HG03095 (cell line): ENCODE results near the gene EPS8L3.
"Not testable (repeated sequence)": the region's sequence is repeated elsewhere in the genome, so short reads cannot be mapped to it uniquely, and the experiment has no call there.

Experiments used
- ATAC-seq: cut with Tn5 transposase; IDR thresholded peaks from one replicate; pipeline ENCODE4 v1.9.1; 2021; ENCODE audit warnings: moderate library complexity; ENCODE audit not compliant: unreplicated experiment

Gene EPS8L3

DNA sequence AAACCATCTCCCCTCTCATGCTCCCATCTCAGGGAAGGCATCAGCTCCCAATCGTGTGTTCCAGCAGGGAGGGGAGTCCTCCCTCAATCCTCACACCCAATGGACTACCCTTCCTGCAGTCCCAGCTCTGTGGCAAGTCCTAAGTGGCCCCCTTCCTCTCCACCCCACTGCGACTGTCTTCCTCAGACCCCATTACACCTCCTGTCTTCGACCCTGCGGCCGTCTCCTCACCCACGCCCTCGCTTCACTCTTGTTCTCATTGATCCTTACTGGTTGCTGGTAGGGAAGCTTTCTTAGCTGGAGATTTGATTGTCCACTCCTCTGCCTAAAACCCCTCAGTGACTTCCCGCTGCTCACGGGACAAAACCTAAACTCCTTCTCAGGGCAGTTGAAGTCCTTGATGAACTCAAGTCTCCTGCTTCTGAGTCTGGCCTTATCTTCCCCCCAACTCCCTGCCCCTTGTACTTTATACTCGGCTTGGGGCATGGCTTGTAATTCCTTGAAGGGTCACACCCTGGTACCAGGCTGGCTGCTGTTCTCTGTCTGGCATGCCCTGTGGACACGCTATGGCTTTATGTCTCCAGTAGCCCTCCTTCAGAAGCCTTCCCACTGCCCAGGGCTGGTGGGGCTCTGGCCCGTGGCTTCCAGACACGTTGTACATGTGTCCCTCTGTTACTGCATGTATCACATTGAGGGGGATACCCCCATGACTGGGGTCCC, 2.3 kb upstream of the EPS8L3 start:
- no peak for ATAC-seq

DNA sequence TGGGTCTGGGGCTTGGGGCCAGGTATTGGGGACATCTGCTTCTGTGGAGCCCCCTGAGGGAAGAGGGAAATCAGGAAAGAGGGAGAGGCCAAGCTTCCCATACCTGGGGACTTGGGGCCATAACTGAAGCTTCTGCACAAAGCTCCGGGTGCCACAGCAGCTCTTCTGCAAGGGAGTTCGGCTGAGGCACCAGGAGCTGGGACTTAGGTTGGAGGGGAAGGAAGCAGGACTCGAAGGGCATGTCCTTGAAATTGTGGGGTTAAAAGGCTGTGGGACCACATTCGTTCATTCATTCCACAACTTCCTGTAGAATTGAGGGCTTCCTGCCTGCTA, 1.7 kb upstream of the EPS8L3 start:
- ATAC-seq, result no peak

DNA sequence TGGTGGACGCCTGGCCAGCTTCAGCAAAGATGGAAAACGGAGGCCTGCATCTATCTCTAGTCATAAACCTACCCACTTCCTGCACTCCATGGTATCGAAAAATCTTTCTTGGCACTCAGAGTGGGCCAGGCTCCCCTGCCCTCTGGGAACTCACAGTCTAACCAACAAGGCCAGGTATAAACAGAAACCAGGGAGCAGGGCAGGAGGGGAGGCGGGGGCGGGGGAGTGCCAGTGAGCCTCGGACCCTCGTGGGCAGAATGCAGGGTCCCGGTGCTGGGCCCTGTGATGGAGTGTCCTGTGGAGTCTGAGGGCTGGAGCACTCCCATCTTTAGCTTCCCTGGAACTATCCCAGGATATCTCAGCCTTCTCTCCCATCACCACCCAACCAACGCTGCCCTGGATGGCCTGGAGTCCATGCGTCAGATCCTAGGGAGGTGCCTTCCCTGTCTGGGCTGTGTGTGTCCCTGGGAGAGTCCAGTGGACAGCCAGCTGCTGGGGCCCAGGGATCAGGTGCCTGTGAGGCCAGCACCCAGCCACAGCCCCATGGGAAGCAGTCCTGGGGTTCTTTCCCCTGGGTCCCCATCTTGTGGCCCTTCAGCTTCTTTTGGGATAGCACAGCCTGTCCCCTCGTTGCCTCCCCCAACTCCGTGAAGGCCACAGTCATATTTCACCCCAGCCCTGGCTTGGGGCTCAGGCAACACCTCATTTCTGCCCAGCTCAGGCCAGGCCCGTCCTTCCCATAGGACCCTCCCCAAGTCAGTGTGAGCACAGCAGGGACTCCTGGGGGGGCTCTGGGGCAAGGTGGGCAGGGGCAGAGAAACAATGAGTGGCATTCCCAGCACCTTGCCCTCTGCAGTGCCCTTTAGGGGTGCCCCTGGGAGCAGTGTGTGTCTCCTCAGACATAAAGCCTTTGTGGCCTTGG, 1.1 kb upstream of the EPS8L3 start:
- ATAC-seq, result no peak

DNA sequence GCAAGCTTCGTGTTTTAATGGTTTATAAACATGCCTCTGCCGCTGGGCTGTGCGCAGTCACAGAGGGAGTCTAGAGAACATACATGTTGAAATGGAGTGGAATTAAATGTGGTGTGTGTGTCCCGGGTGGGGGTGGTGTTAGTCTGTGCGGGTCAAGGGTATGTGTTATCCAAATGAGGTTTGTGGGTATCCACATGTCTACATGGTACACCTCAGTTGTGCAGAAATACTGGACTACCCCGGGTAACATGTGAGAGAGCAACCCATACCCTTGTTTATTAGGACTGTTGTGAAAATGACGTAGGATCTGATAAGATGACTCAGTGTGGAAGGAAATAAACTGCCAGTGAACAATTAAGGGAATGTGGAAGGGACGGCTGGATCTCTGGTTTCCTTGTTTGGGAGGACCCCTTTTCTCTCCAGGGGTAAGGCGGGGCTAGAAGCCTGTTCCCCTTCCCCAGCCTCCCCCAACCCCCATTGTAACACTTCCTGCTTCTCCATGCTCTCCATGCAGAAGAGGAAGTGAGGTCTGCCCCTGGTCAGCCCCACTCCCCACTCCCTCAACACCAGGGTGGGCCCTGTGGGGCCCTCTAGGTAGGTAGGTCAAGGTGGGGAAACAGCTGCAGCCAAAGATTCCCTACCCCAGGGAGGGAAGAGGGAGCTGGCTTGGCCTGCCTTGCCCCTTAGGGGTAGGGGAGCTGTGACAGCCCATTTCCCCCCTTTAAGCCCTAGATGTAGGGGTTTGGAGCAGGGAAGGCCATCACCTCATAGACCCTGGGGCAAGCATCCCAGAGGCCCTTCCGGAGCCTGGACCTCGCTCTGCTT, 690 bp downstream of the EPS8L3 start:
- ATAC-seq, result no peak

DNA sequence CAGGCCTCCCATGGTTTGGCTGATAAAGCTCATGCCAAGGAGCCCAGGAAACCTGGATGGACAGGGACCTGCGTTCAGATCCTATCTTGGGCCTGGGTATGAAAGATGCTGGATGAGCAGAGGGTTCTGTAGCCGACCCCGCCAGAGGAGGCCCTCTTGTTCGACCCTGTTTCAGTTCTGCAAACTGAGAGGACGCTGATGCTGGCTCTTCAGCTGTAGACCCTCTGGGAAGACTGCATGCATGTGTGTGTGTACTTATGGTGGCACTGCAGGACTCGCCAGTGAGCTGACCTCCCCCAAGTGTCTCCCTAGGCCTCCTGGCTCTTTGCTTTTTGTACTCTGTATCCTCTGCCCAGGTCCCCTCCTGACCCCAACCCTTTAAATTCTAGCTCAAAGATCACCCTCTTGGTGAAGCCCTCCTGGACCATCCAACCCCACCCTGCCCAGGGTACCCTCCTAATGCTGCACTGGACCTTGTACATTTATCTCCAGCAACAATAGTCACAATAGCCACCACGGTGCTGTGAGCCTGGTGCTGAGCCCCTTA, 1.6 kb downstream of the EPS8L3 start:
- ATAC-seq, result no peak

DNA sequence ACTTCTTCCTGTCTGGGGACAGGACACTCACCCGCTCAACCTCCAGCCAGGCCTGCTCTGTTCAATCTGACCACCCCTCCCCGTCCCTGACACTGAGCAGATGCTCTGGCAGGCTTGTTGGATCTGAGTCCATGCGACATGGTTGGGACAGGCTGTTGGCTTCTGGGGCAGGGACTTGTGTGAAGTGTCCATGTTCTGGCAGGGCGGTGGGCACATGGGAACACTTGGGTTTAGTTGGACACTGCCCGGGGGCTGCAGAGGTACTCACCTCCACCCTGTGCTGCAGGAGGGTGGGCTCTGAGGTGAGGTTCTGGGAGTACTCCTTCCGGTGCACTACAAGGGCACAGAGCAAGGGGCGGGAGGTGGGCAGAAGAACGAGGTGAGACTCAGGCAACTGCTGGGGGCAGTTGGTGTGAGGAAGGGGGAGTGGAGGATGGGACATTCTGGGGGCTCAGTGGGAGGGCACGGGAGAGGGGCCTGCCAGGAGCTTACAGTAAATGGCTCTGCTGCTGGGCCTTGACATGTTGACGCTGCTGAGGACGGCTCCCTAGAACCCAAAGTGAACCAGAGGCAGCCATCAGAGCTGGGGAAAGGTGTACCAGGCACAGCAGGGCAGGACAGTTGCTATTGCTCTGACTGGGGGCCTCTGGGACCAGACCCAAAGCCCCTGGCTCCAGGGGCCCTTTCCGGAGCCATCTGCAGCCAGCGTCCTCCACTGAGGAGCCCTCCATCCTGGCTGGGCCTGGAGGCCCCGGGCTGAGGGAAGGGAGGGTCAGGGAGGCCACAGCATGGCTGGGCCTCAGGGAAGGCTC, 2.3 kb downstream of the EPS8L3 start:
- no peak for ATAC-seq

DNA sequence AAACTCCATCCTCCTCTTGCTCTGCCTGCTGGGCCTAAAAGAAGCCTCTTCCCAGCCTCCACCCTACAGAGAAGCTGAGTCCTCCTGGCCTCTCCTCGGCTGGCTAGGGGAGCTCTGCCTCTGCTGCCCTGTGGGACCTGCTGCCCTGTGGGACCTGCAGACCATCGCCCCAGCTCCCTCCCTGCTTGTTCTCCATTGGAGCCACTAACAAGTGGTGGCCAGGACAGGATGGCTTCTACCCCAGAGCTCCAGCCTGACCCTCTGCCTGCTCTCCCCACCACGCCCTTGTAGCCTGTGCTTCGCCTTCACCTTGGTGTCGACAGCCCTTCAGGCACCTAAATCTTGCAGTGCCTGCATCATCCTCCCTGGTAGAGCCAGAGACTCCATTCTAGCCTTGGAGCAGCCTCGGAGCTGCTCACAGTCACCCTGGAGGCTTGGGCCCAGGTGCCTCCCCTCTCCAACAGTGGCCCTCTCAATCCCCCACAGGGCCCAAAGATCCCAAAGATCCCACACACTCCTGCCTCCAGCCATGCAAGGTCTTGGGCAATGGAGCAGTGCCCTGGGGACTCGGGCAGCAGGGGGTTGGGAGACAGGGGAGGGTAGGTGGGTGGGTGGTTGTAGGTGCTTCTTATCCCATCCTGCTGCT, 3.0 kb downstream of the EPS8L3 start:
- ATAC-seq, result no peak

DNA sequence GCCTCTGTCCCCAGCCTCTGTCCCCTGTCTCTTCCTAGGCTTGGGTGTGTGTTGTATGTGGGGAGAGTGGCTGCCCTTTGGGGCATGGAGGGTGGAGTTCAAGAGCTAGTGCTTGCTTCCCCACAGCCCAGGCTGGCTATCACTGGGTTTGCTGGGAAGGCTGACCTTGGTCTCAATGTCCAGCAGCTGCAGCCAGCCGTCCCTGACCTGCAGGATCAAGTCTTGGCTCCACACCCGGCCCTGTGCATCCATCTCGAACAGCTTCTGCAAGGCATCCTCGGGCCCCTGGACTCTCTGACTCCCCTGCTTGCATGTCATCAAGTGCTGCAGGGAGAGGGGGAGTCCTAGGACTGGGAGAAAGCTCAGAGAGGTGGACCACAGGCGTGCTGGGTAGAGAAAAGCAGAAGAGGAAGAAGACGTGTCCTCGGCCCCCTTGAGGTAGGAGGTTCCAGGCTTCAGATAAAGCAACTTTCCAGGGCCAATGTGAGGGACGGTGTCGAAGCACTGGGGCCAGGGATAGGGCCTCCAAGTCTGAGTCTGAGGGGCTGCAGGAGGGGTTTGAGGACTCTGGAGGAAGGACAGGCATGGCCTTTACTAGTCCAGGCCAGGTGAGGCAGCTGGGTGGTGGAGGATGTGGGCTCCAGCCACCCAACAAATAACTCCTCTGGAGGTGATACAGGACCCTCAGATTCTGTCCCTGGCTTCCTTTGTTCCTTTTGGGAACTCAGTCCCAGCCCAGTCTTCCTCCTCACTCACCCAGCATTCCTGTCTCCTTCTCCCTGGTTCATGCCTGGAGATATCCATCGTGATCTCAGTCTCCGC, 4.0 kb downstream of the EPS8L3 start:
- ATAC-seq, result no peak

DNA sequence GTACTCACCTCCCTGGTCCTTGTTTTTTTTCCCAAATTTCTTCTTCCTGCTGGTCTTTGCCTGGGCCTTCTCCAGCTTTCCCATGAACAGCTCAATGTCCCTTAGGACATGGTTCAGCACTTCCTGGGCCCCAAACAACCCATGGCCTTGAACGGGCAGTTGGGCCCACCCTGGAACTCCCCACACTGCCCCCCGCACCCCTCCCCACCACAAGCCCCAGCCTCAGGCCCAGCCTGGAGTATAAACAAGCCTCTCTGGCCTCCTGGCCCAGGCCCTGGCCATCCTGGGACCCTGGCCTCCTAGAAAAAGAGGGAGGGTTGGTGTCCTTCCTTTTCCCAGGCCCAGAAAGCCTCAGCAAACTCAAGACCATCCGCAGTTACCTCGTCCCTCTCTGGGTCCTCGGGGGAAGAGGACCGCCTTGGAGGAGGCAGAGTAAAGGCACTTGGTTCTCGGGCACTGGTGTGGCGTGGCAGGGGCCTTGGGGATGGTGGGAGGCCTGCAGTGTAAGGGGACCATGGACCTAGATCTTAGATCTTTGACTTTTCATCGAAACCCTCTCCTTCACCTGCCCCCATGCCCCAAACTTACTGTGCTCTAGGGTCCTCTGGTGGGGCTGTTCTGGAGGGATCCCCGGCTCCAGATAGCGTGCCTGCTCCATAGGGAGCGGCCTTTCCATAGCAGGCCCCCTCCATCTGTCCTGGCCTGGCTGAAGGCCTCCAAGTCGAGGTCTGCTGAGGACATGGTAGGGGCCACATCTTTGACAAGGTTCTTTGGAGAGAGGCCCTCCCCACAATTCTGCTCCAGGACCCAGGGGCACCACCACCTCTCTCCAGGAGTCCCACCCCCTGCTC, 5.6 kb downstream of the EPS8L3 start:
- ATAC-seq, result no peak

DNA sequence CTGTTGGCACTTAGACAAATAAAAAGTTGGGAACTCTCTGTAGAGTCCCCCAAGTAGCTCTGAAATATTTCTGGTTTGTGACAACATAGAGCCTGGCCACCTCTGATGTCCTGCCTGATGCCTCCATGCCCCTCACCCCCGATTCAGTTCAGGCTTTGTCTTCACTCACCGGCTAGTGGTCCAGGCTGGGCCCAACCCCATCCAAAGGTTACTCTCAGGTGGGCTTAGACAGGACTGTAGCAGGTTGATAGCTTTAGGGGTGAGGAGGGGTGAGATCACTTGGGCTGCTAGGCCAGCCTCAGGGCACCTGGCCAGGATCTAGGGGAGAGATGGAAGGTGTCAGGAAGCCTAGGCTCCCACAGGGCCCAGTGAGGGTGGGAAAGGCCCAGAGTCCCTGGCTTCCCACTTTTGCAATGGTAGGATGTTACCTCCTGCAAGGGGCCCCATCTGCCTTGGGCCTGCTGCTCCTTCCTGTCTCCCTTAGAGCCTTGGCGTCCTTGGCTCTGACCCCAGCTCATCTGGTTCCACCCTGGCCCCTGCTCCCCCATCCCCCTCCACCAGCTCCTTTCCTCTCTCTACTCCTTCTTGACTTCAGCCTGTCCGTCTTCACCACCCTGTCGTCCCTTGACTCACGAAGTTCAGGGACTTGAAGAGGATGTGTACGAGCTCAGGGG, 6.7 kb downstream of the EPS8L3 start:
- ATAC-seq, result no peak

DNA sequence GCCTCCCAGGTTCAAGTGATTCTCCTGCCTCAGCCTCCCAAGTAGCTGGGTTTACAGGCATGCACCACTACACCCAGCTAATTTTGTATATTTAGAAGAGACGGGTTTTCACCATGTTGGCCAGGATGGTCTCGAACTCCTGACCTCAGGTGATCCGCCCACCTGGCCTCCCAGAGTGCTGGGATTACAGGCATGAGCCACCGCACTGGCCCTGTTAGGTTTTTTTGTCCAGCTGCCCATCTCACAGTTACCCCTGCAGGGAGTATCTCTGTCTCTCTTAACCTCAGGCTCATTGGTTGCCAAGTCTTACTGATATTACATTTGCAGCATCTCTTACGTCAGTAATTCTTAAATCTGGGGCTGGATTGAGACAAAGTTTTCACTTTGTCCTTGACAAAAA, 7.4 kb downstream of the EPS8L3 start:
- ATAC-seq, result not testable (repeated sequence)

DNA sequence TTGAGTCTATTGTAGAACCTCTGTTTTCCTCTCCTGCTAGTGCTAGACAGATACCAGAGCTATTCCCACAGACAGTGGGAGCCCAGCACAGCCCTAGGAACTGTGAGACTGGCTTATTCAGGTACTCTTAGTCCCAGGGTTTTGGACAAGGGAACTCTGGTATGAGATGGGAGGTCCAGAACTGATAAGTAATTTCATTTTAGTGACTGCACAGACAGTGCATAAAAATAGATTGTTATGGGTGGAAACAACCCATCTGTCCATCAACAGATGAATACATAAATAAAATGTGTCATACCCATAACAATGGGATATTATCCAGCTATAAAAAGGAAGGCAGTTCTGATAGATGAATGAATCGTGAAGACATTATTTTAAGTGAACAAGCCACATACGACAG, 9.0 kb downstream of the EPS8L3 start:
- no peak for ATAC-seq

DNA sequence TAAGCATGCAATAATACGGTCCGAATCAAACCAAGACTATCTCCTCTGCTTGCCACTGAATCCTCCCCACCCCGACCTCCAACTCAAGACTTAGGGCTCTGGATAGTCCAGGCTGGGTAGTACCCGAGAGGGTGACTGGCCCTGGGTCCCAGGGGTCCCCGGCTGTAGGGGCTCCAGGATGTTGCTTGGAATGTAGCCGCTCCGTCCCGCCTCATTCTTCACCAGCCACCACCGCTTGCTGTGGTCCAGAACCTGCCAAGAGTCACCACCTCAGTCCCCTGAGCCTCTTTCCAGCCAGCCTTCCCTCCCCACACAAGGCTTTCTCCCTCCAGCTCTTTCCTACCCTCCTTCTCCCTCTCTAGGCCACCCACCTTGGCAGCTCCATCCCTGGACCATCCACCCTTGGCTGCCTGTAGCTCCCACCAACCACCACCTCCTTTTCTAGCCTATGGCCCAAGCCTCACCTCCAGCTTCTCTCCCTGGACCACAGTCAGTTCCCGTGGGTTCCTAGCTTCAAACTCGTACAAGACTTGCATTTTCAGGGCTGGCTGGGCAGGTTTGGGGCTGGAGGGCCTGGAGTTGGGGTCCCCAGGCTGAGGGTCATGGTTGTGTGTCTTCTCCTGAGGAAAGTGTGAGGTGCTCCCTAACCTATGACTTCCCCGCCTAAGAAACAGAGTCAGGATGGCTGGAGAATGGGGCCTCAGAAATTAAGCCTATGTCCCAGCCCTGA, 12.0 kb downstream of the EPS8L3 start:
- ATAC-seq, result no peak

DNA sequence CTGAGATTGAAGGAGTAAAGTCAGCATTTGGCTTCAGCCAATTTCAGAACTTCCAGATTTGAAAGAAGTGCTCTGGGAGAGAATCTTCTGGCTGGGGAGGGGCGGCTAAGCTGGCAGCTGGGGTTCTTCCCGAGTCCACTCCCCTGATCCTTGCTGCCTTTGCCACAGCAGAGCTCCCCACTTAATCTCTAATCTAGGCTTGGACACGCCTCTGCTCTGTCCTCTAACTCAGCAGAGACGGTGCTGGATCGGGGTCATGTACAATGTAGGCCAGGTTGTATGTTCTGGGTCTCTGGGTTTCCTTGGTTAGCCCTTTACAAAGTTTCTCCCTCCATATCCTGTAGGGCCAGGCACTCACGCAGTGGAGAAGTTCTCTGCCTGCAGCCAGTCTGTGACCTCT, 12.8 kb downstream of the EPS8L3 start:
- ATAC-seq, result no peak

DNA sequence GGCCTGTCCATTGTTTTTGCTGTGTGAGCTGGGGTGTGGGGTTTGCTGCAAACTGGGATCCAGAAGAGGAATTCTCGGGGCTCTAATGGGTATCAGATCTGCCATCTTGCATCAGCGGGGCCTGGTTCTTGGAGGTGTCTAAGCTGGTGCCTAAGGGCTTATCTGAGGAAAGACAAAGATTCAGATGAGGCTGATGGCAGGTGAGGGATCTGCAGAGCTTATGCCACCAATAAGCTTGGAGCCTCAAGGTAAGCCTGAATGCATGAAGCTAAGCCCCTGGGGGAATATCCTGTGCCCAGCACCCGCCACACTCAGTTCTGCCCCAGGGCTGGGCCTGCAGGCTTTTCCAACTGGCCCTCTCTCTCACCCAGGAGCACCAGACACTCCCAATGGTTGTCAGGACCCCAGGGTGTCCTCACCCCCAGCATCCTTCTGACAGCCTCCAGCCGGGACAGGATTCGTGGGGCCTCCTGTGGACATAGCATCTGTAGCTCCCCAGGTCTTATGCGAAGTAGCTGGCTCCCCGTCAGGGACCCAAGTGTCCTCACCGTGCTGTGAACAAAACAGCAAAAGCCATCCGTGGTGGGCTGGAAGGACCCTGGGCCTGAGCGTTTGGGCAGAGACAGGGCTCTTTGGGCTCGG, 13.4 kb downstream of the EPS8L3 start:
- ATAC-seq, result no peak

DNA sequence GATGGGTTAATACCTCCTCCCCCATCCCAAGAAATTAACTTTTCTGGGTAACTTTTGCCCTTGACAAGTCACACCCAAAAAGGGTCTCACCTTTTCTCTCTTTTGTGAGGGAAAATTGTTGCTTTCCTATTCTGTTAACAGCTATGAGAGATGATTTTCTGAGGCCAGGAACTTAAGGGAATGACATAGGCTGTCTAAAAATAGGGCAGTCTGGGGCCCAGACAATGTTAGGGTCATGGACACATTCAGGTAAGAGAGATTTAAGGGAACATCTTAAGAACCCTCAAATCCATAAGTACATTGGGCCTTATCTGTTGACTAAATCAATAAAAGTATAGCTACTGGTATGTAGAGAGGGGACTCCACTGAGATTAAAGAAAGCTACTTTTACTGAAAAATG, 14.5 kb downstream of the EPS8L3 start:
- no peak for ATAC-seq
